Astrocyte of the cerebellum (primary cell): Measurements from ENCODE around the gene IL24.

Experiments used
- DNase-seq: peaks from one replicate; pipeline ENCODE4 v3.0.0-alpha.2; 2011; ENCODE audit warnings: low read depth
- H3K4me3 ChIP-seq: 2 replicates; pipeline ENCODE4 v1.5.1; 2011; ENCODE audit warnings: mild to moderate bottlenecking, low read depth, low read length, moderate library complexity
- in situ Hi-C: cut with HindIII; loops from 2 replicates; pipeline ENCODE4 v1.10.0; 2017; ENCODE audit warnings: low sequenced_read_pairs
- TF ChIP-seq, protein P1 (sequence below): IDR thresholded peaks from 2 replicates; pipeline ENCODE4 v1.5.1; 2012; ENCODE audit warnings: low read length, low read depth, moderate library complexity, mild to moderate bottlenecking; ENCODE audit errors: missing control alignments

IL24 gene

DNA sequence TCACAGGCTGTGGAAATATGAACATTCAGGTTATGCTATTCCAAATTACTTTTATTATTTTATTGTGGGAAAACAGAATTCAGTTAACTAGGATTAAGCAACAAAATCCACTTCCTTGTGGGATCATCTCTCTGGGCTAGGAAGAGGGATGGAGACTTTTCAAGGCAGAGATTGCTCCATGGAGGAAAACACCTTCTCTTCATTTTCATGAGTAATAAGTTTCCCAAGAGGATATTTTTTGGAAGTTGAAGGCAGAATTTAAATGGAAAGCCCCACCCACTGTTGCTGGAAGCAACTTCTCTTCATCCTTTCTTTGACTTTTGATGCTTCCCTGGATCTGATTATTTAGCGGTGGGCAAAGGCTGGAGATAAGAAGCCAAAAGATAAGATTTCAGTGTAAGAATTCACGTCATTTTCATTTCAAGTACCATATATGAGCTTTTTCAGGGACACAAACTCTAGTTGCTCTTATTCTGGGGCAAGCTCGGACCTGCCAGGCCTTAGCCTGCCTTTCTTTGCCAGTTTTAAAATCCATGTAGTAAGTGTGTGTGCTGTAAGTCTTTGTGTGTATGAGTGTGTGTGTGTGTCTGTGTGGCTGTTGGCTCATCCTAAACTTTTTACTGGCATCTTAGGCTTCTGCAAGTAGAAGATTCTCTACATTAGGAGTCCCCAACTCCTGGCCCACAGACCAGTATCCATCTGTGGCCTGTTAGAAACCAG is 11.7 kb upstream of the IL24 start:
- H3K4me3 ChIP-seq = no peak overlapping the region
- in situ Hi-C loops = no loop called here
- TF ChIP-seq, protein P1, sequence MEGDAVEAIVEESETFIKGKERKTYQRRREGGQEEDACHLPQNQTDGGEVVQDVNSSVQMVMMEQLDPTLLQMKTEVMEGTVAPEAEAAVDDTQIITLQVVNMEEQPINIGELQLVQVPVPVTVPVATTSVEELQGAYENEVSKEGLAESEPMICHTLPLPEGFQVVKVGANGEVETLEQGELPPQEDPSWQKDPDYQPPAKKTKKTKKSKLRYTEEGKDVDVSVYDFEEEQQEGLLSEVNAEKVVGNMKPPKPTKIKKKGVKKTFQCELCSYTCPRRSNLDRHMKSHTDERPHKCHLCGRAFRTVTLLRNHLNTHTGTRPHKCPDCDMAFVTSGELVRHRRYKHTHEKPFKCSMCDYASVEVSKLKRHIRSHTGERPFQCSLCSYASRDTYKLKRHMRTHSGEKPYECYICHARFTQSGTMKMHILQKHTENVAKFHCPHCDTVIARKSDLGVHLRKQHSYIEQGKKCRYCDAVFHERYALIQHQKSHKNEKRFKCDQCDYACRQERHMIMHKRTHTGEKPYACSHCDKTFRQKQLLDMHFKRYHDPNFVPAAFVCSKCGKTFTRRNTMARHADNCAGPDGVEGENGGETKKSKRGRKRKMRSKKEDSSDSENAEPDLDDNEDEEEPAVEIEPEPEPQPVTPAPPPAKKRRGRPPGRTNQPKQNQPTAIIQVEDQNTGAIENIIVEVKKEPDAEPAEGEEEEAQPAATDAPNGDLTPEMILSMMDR = no peak
- DNase-seq = no peak

DNA sequence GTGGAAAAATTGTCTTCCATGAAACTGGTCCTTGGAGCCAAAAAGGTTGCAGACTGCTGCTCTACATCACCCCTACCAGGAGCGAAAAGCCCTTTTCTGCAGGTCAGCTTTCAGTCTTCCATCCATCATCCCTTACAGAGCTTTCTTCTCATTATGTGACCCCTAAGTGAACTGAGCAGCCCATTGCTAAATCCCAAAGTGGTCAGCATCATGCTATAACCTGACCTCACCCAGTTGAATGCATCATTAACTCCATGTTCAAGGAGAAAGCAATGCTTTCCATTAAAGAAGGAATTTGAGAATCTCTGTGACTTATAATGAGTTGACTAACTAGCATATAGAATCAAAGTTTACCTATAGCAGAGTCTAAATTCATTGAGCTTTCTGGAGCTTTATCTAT is 10.4 kb upstream of the IL24 start:
- DNase-seq = no peak
- no peak overlapping the region for H3K4me3 ChIP-seq
- in situ Hi-C loops = no loop called here
- TF ChIP-seq, protein P1 = no peak

DNA sequence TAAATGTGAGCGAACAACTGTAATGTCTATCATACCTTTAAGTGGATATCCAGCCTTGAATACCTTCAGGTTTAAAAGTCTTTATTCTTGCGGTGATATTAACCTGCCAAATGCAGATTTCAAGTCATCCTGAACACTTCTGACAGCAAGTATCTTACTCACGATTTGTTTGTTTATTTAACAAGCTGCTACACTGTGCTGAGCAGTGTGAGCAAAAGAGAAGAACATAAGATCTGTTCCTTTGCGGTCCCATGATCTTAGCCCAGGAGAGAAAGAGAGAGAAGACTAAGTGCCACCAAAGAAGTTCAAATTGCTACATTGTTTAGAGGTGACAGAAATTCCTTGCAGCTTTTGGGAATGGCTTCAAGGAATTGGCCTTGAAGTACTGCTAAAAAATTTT is 9.5 kb upstream of the IL24 start:
- TF ChIP-seq, protein P1 = no peak
- H3K4me3 ChIP-seq = no peak overlapping the region
- no peak for DNase-seq
- in situ Hi-C loops = no loop called here

DNA sequence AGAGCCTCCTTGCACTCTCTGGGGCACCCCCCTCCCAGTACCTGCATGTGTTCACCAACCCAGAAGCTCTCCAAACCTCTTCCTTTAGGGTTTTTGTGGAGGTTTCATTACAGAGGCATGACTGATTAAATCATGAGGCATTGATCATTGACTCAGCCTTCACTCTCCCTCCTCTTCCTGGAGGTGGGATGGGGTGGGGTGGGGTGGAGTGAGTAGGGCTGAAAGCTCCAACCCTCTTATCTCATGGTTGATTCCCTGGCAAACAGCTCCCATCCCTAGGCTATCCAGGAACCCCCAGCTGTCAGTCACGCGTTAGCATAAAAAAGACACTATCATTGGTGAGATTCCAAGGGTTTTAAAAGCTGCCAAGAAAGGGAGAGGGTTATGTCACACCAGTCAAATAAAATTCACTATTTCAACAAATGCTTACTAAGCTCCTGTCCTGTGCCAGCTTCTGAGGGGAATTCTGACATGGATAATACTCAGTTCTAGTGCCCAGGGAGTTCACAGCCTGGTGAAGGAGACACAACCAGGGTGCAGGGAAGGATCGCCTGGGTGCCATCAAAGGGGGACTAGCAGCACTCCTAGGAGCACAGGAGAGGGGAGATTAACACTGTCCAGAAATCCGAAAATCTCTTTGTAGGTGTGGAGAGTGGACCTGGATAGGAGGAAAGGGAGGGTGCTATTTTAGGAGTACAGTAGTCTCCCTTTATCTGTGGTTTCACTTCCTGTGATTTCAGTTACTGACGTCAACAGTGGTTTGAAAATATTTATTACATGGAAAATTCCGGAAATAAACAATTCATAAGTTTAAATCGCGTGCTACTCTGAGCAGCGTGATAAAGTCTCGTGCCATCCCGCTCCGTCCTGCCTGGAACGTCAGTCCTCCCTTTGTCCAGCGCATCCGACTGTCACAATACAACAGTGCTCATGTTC is 6.8 kb upstream of the IL24 start:
- in situ Hi-C loops = no loop called here
- no peak for DNase-seq
- H3K4me3 ChIP-seq = no peak overlapping the region
- TF ChIP-seq, protein P1 = no peak

DNA sequence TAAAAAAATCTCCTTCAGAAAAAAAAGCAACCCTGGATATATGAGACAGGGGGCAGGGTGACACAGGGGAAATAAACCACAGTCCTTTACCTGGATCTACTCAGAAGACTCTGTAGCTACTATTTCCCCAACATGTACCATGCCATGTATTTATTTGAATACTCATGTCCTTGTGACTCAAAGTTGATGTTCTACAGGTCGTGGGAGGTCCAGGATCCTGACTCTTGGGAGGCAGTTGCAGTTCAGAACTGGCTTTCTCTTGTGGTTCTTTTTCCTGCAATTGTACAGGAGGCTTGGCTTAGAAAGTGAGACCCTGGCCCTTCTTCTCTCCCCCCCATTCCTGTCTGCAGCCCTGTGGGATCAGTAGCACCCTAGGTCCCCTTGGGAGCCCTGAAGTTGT is 5.8 kb upstream of the IL24 start:
- no peak for DNase-seq
- H3K4me3 ChIP-seq = no peak overlapping the region
- TF ChIP-seq, protein P1 = no peak
- in situ Hi-C loops = no loop called here

DNA sequence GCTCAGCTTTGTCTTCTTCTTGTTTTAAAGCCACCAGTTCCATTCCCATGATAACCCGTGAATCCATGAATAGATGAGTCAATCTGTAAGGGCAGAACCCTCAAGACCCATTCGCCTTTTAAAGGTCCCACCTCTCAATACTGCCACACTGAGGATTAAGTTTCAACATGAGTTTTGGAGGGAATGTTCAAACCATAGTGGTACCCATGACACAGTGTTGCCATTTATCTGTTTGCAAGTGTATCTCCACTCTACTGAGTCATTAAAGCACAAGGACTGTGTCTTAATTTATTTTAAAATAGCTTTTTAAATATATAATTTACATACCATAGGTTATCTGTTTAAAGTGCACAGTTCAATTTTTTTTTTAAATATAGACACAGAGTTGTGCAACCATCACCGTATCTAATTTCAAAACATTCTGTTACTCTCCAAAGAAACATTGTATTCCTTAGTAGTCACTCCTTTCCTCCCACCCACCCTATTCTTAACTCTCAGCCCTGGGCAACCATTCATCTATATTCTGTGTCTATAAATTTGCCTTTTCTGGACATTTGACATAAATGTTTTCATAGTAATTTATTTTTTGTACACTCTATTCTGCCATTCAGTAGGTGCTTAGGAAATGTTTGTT is 4.8 kb upstream of the IL24 start:
- H3K4me3 ChIP-seq = no peak overlapping the region
- TF ChIP-seq, protein P1 = no peak
- in situ Hi-C loops = no loop called here
- no peak for DNase-seq
